HL-60 (cell line): Measurements from ENCODE around the gene PIEZO1.

Experiments used
- DNase-seq, 2 experiments: peaks; one replicate each; pipeline ENCODE4 v3.0.0-alpha.2; 2010 to 2020; ENCODE audit warnings: low read depth in 1 of 2, low spot score in 1 of 2
- H3K27ac ChIP-seq: fragments of 250-450 bp; sonication (Bioruptor Pico); replicated peaks from 2 replicates; pipeline ENCODE4 v1.5.1; 2020; ENCODE audit warnings: mild to moderate bottlenecking, moderate library complexity
- H3K27me3 ChIP-seq: fragments of 250-450 bp; sonication (Bioruptor Pico); 2 replicates; pipeline ENCODE4 v1.5.1; 2021; ENCODE audit warnings: mild to moderate bottlenecking, moderate library complexity; ENCODE audit not compliant: insufficient read depth, poor library complexity, severe bottlenecking
- H3K4me3 ChIP-seq: replicated peaks from 2 replicates; pipeline ENCODE4 v1.5.1; 2011; ENCODE audit warnings: mild to moderate bottlenecking, control low read depth, low read length; ENCODE audit not compliant: insufficient read depth
- GABPA ChIP-seq: IDR thresholded peaks from 2 replicates; pipeline ENCODE4 v1.6.1; 2012; ENCODE audit warnings: low read depth
- POLR2AphosphoS5 ChIP-seq: IDR thresholded peaks from 2 replicates; pipeline ENCODE4 v1.6.1; 2012; ENCODE audit warnings: low read depth
- SPI1 ChIP-seq: IDR thresholded peaks from 2 replicates; pipeline ENCODE4 v1.6.1; 2012; ENCODE audit warnings: low read depth, mild to moderate bottlenecking, borderline replicate concordance
- TF ChIP-seq, protein P1 (sequence below): IDR thresholded peaks from one replicate; pipeline ENCODE4 v1.5.1; 2011; ENCODE audit warnings: low read length, control low read depth, inconsistent platforms; ENCODE audit not compliant: insufficient read depth
- TF ChIP-seq, protein P2 (sequence below): IDR thresholded peaks from 2 replicates; pipeline ENCODE4 v1.6.1; 2012; ENCODE audit warnings: low read depth; ENCODE audit not compliant: insufficient replicate concordance

The PIEZO1 gene

DNA sequence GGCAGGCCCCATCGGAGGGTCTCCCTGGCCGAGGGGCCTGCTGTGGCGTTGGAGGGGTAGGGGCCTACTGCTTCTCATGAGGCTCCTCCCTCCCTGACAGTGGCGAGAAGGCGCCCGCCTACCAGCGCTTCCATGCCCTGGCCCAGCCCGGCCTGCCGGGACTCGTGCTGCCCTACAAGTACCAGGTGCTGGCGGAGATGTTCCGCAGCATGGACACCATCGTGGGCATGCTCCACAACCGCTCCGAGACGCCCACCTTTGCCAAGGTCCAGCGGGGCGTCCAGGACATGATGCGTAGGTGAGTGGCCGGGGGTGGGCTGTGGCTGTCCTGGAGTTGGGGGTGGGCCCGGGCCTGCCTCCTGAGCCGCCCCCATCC, 20.3 kb upstream of the PIEZO1 start:
- no peak for DNase-seq
- Histone ChIP-seq H3K27ac (peak overlapping the region; percentile 84), H3K27me3 (no peaks in the 10 kb centered on the region), H3K4me3 (peak overlapping the region; percentile 67)
- TF ChIP-seq SPI1 (no peak), POLR2AphosphoS5 (no peak; the same call in 1 of the 2 replicates), GABPA (no peak)
- TF ChIP-seq, protein P1, sequence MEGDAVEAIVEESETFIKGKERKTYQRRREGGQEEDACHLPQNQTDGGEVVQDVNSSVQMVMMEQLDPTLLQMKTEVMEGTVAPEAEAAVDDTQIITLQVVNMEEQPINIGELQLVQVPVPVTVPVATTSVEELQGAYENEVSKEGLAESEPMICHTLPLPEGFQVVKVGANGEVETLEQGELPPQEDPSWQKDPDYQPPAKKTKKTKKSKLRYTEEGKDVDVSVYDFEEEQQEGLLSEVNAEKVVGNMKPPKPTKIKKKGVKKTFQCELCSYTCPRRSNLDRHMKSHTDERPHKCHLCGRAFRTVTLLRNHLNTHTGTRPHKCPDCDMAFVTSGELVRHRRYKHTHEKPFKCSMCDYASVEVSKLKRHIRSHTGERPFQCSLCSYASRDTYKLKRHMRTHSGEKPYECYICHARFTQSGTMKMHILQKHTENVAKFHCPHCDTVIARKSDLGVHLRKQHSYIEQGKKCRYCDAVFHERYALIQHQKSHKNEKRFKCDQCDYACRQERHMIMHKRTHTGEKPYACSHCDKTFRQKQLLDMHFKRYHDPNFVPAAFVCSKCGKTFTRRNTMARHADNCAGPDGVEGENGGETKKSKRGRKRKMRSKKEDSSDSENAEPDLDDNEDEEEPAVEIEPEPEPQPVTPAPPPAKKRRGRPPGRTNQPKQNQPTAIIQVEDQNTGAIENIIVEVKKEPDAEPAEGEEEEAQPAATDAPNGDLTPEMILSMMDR: no peak
- TF ChIP-seq, protein P2, sequence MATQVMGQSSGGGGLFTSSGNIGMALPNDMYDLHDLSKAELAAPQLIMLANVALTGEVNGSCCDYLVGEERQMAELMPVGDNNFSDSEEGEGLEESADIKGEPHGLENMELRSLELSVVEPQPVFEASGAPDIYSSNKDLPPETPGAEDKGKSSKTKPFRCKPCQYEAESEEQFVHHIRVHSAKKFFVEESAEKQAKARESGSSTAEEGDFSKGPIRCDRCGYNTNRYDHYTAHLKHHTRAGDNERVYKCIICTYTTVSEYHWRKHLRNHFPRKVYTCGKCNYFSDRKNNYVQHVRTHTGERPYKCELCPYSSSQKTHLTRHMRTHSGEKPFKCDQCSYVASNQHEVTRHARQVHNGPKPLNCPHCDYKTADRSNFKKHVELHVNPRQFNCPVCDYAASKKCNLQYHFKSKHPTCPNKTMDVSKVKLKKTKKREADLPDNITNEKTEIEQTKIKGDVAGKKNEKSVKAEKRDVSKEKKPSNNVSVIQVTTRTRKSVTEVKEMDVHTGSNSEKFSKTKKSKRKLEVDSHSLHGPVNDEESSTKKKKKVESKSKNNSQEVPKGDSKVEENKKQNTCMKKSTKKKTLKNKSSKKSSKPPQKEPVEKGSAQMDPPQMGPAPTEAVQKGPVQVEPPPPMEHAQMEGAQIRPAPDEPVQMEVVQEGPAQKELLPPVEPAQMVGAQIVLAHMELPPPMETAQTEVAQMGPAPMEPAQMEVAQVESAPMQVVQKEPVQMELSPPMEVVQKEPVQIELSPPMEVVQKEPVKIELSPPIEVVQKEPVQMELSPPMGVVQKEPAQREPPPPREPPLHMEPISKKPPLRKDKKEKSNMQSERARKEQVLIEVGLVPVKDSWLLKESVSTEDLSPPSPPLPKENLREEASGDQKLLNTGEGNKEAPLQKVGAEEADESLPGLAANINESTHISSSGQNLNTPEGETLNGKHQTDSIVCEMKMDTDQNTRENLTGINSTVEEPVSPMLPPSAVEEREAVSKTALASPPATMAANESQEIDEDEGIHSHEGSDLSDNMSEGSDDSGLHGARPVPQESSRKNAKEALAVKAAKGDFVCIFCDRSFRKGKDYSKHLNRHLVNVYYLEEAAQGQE: no peak

DNA sequence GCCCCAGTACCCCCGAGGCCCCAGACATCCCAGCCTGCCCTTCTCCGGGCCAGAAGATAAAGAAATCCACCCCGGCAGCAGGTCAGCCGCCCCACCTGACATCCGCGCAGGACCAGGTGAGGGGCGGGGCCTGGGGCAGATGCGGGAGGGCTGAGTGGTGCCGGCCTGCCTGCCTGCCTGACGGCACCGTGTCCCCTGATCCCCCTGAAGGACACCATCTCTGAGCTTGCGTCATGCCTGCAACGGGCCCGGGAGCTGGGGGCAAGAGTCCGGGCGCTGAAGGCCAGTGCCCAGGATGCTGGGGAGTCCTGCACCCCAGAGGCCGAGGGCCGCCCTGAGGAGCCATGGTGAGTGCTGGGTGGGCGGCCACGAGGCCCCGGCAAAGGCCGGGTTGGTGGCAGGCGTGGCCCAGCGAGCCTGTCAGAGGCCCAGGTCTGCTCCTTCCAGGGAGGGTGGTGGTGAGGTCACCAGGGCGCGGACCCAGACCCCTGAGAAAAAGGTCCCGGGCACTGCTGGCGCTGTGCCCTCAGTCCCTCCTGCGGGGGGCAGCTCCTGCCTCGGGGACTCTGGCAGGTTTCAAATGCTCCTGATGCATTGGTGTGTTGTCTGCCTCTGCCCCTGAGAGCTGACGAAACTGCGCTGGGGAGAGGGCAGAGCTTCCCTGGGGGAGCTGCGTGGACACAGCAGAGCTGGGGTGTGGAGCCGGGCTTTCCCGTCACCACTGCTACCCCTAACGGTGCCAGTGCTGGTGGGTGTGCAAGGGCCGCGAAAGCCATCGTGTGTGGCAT, 19.7 kb upstream of the PIEZO1 start:
- Histone ChIP-seq H3K4me3 (peak overlapping the region; percentile 67), H3K27ac (peak overlapping the region; percentile 84), H3K27me3 (no peaks in the 10 kb centered on the region)
- DNase-seq: no peak
- TF ChIP-seq, protein P1: no peak

DNA sequence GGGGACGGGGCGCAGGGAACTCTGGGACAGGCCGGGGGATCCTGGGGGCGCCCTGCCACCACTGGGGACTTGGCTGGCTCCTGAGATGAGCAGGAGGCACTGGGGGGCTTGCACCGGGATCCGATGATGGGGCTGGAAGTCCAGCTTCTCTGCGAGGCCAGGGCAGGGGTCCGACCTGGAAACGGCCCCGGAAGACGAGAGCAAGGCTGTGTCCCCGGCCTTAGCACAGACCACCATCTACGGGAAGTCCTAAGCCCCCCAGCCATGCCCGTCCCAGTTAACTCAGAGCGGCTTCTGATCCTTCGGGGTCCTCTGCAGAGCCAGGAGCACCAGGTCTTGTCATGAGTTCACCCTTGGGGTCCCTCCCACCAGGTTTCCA, 19.1 kb upstream of the PIEZO1 start:
- TF ChIP-seq SPI1: no peak
- no peak for TF ChIP-seq POLR2AphosphoS5
- TF ChIP-seq, protein P2: no peak
- no peak for TF ChIP-seq GABPA
- TF ChIP-seq, protein P1: no peak
- Histone ChIP-seq H3K27me3 (no peaks in the 10 kb centered on the region), H3K27ac (peak overlapping the region; percentile 84), H3K4me3 (peak overlapping the region; percentile 67)
- DNase-seq: no peak
